SK-N-MC (cell line): ENCODE data around the gene INTS4.

ENCODE experiments used
- EZH2 ChIP-seq: fragments of 200-600 bp; sonication (generic); IDR thresholded peaks from one replicate; pipeline ENCODE4 v1.6.1; 2017; ENCODE audit warnings: antibody characterized with exemption
- FOXP2 ChIP-seq: optimal IDR thresholded peaks from 2 replicates; pipeline ENCODE3; 2011; ENCODE audit warnings: mild to moderate bottlenecking, moderate library complexity; ENCODE audit not compliant: insufficient read depth; ENCODE audit errors: extremely low read length, control extremely low read depth
- POLR2AphosphoS5 ChIP-seq: IDR thresholded peaks from 2 replicates; pipeline ENCODE4 v1.6.1; 2012; ENCODE audit warnings: mild to moderate bottlenecking, low read depth, low read length, borderline replicate concordance

DNA sequence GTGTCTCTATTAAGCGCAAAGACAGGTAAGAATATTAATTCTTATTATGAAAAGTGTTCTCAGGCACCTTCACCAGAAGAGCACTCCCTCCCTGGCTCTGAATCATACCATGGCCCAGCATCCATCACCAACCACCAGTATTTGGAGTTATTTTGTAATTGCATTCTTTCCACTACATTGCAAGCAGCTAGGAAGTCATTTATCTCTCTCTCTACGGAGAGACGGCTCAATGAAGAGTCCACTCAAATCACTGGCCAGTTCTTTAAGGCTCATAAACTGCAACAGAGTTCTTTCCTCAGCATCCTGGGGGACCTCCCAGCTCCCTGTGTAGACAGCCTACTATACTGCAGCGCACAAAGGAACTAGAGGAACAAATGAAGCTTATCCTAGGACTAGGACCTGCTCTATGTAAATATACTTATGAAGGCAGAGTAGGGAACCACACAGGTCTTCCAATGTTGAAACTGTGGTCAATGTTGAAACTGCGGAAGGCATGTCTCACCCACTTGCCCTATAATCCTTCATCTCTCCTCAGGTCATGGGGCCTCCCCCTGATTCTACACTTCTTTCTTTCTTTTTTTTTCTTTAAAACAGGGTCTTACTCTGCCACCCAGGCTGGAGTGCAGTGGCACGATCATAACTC lies 110.2 kb downstream of the INTS4 start:
- TF ChIP-seq EZH2 (no peak), POLR2AphosphoS5 (no peak), FOXP2 (no peak)
